D721Med (cell line): ENCODE measurements around the gene MT1H.

Source experiments
- DNase-seq: peaks from one replicate; pipeline ENCODE4 v3.0.0; 2011; ENCODE audit warnings: low spot score; ENCODE audit not compliant: insufficient read length
- FAIRE-seq: peaks from 2 replicates; lab custom pipeline; 2011; peaks lifted over from hg19 to GRCh38; lab: Jason Lieb, UNC
- TF ChIP-seq, protein P1 (sequence below): IDR thresholded peaks from 2 replicates; pipeline ENCODE4 v1.5.1; 2012; ENCODE audit warnings: mild to moderate bottlenecking, control low read depth; ENCODE audit not compliant: insufficient read depth; ENCODE audit errors: missing control alignments

MT1H gene

DNA sequence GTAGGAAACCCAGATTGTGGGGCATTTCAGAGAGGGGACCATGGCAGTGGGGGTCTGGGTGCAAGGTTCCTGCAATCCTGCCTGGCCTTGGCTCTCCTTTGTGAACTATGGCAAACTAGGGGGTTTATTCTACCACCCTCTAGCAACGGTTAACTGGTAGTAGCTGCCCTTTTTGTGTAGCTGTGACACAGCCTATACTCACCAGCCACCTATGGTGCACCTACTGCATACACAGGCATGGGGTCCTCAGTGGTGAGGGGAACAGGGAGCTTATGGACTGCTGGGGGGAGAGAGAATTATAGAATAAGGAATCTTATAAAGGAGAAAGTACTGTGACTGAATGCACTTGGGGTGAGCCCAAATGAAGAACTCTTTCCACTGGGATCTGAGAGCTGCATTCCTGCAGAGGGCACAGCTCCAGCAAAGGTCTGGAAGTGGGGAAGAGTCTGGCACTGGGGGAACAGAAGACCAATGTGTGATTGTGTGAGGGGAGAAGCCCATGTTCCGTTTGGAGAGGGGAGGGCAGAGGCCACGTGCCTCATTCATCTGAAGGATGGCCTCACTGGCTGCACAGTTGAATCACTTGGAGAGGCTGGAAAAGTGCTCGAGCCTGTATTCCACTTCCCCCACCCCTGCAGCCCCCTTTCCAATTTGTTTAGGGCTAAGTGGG, 14.8 kb downstream of the MT1H start:
- FAIRE-seq, result no peak
- no peak for DNase-seq
- TF ChIP-seq, protein P1, sequence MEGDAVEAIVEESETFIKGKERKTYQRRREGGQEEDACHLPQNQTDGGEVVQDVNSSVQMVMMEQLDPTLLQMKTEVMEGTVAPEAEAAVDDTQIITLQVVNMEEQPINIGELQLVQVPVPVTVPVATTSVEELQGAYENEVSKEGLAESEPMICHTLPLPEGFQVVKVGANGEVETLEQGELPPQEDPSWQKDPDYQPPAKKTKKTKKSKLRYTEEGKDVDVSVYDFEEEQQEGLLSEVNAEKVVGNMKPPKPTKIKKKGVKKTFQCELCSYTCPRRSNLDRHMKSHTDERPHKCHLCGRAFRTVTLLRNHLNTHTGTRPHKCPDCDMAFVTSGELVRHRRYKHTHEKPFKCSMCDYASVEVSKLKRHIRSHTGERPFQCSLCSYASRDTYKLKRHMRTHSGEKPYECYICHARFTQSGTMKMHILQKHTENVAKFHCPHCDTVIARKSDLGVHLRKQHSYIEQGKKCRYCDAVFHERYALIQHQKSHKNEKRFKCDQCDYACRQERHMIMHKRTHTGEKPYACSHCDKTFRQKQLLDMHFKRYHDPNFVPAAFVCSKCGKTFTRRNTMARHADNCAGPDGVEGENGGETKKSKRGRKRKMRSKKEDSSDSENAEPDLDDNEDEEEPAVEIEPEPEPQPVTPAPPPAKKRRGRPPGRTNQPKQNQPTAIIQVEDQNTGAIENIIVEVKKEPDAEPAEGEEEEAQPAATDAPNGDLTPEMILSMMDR, result no peak

DNA sequence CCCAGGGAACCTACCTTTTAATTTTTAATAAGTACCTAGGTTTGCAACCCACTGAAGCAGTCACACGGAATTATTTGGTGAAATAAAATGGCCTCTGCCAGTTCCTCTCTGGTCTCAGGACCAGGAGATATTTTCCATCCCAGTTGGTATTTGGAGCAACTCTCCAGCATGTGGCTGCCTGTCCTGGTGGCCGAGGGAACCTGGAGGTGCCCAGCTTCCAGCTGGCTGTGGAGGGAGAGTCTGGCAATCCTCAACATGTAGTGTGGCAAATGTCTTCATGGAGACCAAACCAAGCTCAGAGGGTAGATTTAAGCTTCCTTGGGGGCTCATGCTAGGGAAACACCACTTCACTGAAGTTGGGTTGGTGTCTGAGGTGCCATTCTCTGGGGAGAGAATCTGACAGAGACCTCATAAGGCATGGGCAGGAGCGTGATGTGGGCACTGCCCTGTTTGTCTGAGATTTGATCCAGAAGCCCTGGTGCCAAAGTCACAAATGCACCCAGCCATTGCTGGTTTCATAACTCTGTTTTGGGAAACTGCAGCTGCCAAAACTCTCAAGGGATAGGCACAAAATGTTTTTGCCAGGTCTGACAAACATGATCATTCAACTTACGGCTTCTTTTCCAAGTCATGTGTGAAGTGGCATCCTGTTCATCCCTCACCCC, 15.4 kb downstream of the MT1H start:
- TF ChIP-seq, protein P1, result no peak
- FAIRE-seq (no peak), DNase-seq (no peak)

DNA sequence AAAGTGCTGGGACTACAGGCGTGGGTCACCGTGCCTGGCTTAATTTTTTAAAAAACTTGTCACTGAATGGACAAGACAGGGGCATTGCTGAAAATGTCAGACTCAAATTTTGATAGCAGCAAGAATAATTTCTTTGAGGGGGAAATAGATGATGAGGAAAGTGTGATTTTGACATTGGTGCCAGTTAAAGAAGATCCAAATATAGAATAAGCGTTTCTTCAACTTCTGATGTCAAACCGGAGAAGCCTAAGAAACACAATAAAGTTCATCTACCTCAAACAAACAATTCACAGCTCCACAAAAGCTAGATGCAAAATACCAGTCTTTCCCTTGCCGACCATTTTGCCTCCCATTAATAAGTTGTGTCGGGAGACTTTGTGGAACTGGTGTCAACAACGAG, 17.1 kb downstream of the MT1H start:
- DNase-seq (no peak), FAIRE-seq (no peak)
- TF ChIP-seq, protein P1, result no peak

DNA sequence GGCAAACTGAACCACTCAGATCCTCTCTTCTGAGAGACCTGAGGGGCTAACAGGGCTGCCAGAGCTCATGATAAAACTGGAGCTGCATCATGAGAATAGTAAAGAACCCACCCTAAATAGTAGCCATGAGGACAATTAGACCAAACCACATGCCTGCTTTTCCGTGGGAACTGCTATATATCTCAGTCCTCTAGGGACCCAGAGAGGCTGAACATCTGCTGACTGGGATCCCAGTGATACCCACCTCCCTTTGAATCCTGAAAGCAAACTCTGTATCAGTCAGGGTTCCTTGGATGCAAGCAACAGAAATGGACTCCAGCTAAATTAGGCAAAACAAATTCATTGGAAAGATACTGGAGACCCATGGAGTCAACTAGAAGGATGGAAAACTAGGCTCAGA, 19.1 kb downstream of the MT1H start:
- DNase-seq (no peak), FAIRE-seq (no peak)
- TF ChIP-seq, protein P1, result no peak

DNA sequence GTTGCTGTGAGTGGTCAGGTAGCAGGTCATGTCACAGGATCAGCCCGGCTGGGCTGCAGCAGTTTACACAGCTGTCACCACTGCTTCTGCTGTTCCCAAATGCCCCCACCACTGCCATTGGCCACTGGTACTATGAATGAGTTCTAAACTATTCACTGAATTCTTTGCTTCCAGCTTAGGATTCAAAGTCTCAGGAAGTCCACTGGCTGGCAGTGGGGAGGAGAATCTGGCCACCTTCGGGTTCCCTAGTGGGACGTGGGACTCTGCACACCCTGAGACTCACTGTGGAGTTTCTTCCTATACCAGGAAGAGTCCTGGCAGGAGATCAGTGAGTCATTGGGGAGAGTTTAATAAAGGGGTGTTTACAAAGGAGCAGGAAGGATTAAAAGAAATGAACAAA, 19.6 kb downstream of the MT1H start:
- TF ChIP-seq, protein P1, result no peak
- FAIRE-seq (no peak), DNase-seq (no peak)

DNA sequence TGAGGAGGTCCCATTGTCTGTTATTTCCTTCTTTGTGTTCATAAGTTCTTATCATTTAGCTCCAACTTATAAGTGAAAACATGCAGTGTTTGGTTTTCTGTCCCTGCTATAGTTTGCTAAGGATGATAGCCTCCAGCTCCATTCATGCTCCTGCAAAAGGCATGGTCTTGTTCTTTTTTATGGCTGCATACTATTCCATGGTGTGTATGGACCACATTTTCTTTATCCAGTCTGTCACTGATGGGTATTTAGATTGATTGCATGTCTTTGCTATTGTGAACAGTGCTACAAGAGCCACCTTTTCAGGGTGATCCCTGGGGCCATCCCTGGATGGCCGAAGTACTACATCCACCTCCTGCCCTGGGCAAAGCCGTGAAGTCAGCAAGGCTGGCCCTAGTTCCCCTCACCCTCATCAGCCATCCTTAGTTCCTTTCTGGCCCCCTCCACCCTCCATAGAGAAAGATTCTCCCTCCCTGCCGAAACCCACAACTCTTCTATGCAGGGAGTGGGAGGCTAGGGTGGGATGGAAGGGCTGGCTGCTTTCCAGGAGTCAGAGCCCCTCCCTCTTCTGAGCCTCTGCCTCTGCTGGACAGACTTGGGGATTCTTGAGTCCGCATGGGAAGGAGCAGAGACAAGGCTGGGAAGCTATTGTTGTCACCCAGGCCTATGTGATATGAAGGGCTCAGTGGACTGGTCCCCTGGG, 21.0 kb downstream of the MT1H start:
- TF ChIP-seq, protein P1, result no peak
- FAIRE-seq (no peak), DNase-seq (no peak)
